Activated CD8-positive, alpha-beta memory T cell treated with anti-CD3 and anti-CD28 coated beads, Interleukin-2, amount 50 U/mL, for 24 hours (primary cell): ENCODE results near the gene IFITM10.

Source experiments
- DNase-seq: peaks from one replicate; pipeline ENCODE4 v3.0.0-alpha.2; 2020; ENCODE audit errors: extremely low read depth

IFITM10 gene

GRCh38 chr11:1763796-1764661 is 13.6 kb upstream of the IFITM10 start, which contains the start of gene CTSD:
TSS of gene CTSD (minus strand) at chr11:1763927. CDS start at chr11:1763859, 68 bp downstream.
- DNase-seq: peak; percentile 55

GRCh38 chr11:1763336-1763795 is 13.0 kb upstream of the IFITM10 start:
- no peak for DNase-seq

GRCh38 chr11:1762537-1763302 is 12.3 kb upstream of the IFITM10 start:
- DNase-seq: no peak

GRCh38 chr11:1761857-1762536 is 11.6 kb upstream of the IFITM10 start:
- DNase-seq: no peak

GRCh38 chr11:1761110-1761856 is 10.9 kb upstream of the IFITM10 start:
- no peak for DNase-seq

- DNase-seq: no peak
Measured at GRCh38 chr11:1760351-1761109, 10.1 kb upstream of the IFITM10 start.

GRCh38 chr11:1759851-1760220 is 9.4 kb upstream of the IFITM10 start:
- DNase-seq: no peak

GRCh38 chr11:1759151-1759850 is 8.9 kb upstream of the IFITM10 start:
- no peak for DNase-seq

- DNase-seq: no peak
Measured at GRCh38 chr11:1758611-1759150, 8.3 kb upstream of the IFITM10 start.

GRCh38 chr11:1757861-1758610 is 7.6 kb upstream of the IFITM10 start:
- DNase-seq: peak; percentile 26

GRCh38 chr11:1756791-1757771 is 6.7 kb upstream of the IFITM10 start:
- no peak for DNase-seq

- no peak for DNase-seq
Measured at GRCh38 chr11:1755692-1756561, 5.5 kb upstream of the IFITM10 start.

- DNase-seq: no peak
Measured at GRCh38 chr11:1755344-1755691, 4.9 kb upstream of the IFITM10 start.

GRCh38 chr11:1754376-1755150 is 4.2 kb upstream of the IFITM10 start:
- DNase-seq: no peak

- DNase-seq: no peak
Measured at GRCh38 chr11:1753929-1754305, 3.5 kb upstream of the IFITM10 start.

- no peak for DNase-seq
Measured at GRCh38 chr11:1753229-1753928, 3.0 kb upstream of the IFITM10 start.
